GM12891 (cell line): ENCODE measurements around the gene PSPH.
A peak's percentile ranks its signal among the peaks of the same experiment; 100 is the strongest.

Experiments
- PAX5 ChIP-seq: IDR thresholded peaks from 2 replicates; pipeline ENCODE4 v1.6.1; 2011; ENCODE audit warnings: low read length, moderate library complexity, mild to moderate bottlenecking; ENCODE audit not compliant: insufficient read depth, severe bottlenecking
- POLR2A ChIP-seq: IDR thresholded peaks from 2 replicates; pipeline ENCODE4 v1.6.1; 2011; ENCODE audit warnings: low read depth, low read length, control low read depth
- POLR2AphosphoS5 ChIP-seq: IDR thresholded peaks from 2 replicates; pipeline ENCODE4 v1.6.1; 2011; ENCODE audit warnings: low read depth, low read length, control low read depth
- SPI1 ChIP-seq: IDR thresholded peaks from 2 replicates; pipeline ENCODE4 v1.6.1; 2011; ENCODE audit warnings: low read depth, low read length, control low read depth
- TAF1 ChIP-seq: IDR thresholded peaks from 2 replicates; pipeline ENCODE4 v1.6.1; 2011; ENCODE audit warnings: low read depth, low read length, control low read depth

DNA sequence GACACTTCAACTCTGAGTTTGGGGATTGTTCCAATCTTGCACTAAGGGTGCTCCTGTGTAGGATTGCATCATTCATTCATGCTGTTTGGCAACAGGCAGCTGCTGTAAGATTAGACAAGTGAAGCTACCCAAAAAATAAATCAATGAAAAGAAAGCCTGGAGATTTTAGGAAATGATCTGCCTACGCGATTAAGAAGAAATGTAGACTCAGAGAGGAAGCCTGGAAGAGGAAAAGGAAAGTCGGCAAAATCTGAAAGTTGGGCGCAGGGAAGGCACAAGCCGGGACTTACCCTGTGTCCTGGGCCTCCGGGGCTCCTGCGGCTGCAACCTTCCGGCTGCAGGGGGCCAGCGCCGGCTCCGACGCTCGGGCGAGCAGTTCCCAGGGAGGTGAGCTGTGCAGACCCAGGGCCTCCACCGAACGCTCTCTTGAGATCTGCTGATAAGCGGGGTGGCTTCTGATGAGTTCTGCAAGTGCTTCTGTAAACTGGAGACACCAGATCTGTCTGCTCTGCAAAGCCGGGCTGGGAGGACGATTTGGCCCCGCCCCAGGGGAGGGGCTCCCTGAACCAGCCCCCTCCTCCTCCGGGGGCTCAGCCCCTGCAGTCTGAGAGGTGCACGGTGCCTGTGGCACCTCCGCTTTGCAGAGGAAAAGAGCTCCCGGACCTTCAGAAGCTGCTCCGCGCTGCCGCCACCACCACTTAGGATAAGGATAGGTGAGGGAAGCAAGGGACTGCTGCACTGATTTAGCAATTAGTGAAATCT, 17.4 kb downstream of the PSPH start:
- 0 out of 2 replicates have a peak, but pooled peaks have one; percentile 41 for TF ChIP-seq POLR2AphosphoS5
- TF ChIP-seq TAF1 = no peak
- no peak for TF ChIP-seq POLR2A
- TF ChIP-seq SPI1 = no peak
- no peak for TF ChIP-seq PAX5
